Vagina (tissue), 2 donors: Measurements from ENCODE around the gene FBXL14.

Experiments used
- CTCF ChIP-seq, 3 experiments: fragments of 450-650 bp in 2 of 3; fragments of 200-600 bp in 1 of 3; sonication (generic) in 1 of 3; IDR thresholded peaks; one replicate each; pipeline ENCODE4 v1.5.1; 2017 to 2019; ENCODE audit warnings: antibody characterized with exemption in 3 of 3, mild to moderate bottlenecking in 2 of 3, moderate library complexity in 2 of 3
- POLR2A ChIP-seq, 2 donors: fragments of 450-650 bp; IDR thresholded peaks; one replicate each; pipeline ENCODE4 v1.6.1; 2017; ENCODE audit warnings: antibody characterized with exemption in 2 of 2, mild to moderate bottlenecking in 2 of 2, moderate library complexity in 2 of 2
- POLR2AphosphoS5 ChIP-seq, 2 donors: sonication (generic); formaldehyde crosslinking; IDR thresholded peaks; one replicate each; pipeline ENCODE4 v1.9.0; 2017; ENCODE audit warnings: antibody characterized with exemption in 2 of 2, mild to moderate bottlenecking in 2 of 2, low read depth in 1 of 2; ENCODE audit not compliant: insufficient read depth in 1 of 2

- no peak for TF ChIP-seq CTCF (IDR thresholded peaks at IDR 0.05)
- TF ChIP-seq POLR2AphosphoS5 (IDR thresholded peaks at IDR 0.05; ENCODE audit: insufficient read depth in 1 of 2, low read depth in 1 of 2) = no peak
- TF ChIP-seq POLR2A (IDR thresholded peaks at IDR 0.05) = no peak
Observed at GRCh38 chr12:1562813-1563407, 31.5 kb downstream of the FBXL14 start.
